ENCODE measurements around the gene RPL39L.

The RPL39L gene

DNA sequence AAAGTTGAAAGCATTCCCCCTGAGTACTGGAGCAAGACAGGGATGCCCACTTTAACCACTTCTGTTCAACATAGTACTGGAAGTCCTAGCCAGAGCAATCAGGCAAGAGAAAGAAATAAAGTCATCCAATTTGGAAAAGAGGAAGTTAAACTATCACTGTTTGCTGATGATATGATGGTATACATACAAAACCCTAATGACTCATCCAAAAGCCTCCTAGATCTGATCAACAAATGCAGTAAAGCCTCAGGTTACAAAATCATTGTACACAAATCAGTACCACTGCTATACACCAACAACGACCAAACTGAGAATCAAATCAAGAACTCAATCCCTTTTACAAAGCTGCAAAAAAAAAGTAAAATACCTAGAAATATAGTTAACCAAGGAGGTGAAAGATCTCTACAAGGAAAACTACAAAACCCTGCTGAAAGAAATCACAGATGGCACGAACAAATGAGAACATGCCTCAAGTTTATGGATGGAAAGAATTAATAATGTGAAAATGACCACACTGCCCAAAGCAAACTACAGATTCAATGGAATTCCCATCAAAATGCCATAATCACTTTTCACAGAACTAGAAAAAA is 40.3 kb downstream of the RPL39L start:
- no peak for DNase-seq

DNA sequence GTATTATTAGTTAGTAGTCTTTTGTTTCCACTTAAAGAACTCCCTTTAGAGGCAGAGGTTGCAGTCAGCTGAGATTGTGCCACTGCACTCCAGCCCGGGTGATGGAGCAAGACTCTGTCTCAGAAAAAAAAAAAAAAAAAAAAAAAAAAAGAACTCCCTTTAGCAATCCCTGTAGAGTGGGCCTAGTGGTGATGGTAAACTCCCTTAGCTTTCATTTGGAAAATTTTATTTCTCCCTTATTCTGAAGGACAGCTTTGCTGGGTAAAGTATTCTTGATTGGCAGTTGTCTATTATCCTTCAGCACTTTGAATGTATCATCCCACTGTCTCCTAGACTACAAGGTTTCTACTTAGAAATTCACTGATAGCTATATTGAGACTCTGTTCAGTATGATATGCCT is 46.0 kb downstream of the RPL39L start:
- no peak for DNase-seq

DNA sequence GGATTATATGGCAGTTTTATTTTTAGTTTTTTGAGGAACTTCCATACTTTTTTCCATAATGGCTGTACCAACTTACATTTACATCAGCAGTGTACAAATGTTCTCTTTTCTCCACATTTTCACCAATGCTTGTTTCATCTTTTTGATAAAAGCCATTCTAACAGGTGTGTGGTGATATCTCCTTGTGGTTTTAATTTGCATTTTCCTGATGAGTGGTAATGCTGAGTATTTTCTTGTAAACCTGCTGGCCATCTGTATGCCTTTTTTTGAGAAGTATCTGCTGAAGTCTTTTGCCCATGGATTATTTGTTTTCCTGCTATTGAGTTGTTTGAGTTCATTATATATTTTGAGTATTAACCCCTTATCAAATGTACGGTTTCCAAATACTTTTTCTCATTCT is 50.6 kb downstream of the RPL39L start:
- DNase-seq: no peak

DNA sequence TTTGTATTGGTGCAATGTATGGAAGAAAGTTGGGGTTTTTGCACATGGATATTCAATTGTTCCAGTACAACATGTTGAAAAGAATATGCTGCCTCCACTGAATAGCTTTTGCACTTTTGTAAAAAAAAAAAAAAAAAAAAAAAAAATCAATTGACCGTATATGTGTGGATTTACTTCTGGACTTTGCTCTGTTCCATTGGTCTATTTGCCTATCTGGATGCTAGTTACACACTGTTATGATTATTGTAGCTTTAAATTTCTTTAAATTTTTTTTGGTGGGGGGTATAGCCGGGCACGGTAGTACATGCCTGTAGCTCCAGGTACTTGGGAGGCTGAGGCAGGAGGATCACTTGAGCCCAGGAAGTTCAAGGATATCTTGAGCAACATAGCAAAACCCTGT is 52.5 kb downstream of the RPL39L start:
- no peak for DNase-seq

DNA sequence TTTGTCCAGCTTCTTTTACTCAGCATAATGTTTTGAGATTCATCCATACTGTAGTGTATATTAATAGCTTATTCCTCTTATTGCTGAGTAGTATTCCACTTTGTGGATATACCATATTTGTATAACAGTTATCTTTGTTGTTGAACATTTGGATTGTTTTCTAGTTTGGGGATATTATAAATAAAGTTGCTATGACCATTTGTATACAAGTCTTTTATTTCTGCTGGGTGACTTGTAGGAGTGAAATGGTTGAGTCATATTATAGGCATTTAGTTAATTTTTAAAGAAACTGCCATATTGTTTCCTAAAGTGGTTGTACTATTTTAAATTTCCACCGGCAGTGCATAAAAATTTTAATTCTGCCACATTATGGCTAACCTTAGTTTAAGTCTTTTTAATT is 53.4 kb downstream of the RPL39L start:
- no peak for DNase-seq

DNA sequence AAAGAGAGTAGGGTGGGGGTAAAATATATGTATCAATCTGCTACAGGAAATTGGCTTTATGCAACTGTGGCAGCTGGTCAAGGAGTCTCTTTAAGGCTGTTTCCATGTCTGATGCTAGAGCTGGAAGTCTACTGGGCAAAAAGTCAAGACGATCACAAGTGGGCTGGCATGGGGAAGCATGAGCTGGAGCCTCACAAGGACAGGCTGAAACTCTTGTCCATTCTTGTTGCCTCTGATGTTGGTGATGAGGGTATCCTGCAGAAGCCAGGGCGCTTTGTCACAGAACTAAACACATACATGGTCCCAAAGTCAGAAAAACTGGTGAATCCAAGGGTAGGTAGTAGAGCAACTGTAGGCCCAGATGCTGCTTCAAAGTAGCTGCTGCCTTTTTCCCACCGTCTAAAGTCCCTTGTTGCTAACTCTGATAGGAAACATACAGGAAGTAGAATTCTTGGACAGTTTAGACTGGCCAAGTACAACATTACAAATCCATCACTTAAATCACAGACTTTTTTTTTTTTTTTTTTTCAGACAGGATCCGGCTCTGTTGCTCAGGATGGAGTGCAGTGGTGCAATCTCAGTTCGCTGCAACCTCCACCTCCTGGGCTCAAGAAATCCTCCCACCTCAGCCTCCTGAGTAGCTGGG is 54.2 kb downstream of the RPL39L start:
- no peak for DNase-seq

DNA sequence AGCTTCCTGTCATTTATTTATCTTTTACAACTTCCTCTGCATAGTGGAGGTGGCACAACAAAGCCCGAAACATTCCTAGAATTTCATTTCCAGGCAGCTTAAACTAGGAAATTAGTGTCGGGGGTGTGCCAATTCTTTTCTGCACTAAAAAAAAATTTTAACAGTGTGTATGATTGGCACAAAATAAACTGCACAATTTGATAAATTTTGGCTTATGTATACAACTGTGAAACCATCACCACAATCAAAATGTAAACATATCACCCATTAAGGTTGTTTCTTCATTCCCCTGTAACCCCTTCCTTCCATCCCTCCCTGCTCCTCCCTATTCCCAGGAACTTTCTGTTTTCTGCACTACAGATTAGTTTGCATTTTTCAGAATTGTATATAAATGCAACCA is 54.7 kb downstream of the RPL39L start:
- DNase-seq: no peak

DNA sequence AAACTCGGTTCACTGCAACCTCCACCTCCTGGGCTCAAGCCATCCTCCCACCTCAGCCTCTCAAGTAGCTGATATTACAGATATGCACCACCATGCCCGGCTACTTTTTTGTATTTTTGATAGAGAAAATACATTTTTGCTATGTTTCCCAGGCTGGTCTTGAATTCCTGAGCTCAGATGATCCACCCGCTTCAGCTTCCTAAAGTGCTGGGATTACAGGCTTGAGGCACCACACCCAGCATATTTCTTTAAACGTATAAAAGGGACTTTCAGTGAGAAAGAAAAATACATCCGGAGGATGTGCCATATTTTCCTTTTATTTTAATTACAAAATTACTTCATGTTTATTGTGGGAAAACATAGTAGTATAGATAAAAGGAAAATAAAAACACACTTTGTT is 55.2 kb downstream of the RPL39L start:
- DNase-seq: no peak

DNA sequence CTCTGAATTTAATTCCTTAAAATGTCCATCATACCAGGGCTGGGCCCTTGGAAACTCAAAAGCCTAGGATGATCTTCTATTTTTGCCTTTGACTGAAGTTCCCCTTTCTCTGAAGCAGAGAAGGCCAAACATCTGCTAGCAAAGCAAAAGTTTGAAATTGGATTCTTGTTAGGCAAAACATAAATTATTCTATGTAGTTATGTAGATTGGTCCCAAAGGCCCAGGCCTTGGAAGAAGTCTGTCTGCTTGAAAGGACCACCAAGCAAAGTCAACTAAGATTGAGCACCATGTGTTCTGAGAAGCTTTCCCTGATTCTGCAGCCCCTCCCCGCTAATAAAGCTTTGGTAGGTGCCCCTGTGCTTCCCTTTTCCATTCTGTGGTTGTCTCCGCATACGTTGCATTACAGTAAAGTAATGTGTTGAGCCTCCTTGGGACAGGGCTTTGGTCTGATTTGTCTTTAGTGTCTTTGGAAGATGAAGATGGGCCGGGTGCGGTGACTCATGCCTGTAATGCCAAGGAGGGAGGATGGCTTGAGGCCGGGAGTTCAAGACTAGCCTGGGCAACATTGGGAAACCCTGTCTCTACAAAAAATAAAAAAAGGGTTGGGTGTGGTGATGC is 56.4 kb downstream of the RPL39L start:
- no peak for DNase-seq

DNA sequence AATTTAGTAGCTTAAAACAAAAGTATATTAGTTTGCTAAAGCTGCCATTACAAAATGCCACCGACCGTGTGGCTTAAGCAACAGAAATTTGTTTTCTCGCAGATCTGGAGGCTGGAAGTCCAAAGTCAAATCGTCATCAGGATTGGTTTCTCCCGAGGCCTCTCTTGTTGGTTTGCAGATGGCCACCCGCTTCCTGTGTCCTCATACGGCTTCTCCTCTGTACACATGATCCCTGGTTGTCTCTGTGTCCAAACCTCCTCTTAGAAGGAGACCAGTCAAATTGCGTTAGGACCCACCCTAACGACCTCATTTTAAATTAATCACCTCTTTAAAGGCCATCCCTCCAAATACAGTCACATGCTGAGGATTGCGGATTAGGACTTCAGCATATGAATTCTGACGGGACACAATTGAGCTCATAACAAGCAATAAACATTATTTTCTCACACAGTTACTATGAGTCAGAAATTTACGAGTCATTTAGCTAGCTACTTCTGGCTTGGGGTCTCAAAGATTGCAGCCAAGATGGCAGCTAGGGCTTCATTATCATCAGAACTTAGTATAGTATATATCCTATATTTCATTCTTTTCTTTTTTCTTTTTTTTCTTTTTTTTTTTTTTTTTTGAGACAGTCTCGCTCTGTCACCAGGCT is 58.4 kb downstream of the RPL39L start:
- DNase-seq: no peak

DNA sequence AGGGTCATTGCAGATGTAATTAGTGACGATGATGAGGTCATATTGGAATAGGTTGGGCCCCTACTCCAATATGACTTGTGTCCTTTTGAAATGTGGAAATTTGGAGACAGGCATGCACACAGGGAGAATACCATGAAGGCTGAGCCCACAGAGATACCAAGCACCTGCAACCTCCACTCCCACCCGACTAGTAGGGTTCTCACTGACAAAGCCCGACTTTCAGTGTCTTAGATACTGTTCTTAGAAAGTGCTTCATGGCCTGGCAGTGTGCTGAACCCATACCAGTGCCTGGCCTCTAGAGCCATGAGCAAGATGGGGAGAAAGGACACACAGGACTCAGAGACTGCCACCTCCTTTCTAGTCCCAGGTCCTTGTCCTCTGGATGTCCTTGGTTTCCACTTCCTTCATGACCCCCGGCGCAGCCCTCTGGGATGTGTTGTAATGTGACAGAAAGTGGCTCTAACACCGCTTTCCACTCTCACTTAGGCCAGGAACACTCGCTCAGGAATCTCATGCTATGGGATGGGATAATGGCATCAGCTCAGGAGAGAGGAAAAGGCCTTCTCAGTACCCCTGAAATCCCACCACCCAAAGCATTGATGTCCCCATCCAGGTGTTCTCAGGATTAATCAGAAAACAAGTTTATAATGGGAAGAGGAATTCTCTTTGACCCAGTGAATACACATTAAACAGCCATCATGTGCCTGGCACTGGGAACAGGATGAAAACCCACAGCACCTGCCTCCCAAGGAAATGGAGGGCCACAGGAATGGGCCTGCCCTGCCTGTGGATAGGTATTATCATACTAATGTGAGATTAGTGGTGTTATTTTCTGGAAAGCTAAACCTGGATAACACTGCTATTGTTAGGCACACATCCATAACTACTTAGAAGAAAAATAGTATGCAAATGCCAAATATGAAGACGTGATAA is 59.9 kb downstream of the RPL39L start:
- no peak for DNase-seq

DNA sequence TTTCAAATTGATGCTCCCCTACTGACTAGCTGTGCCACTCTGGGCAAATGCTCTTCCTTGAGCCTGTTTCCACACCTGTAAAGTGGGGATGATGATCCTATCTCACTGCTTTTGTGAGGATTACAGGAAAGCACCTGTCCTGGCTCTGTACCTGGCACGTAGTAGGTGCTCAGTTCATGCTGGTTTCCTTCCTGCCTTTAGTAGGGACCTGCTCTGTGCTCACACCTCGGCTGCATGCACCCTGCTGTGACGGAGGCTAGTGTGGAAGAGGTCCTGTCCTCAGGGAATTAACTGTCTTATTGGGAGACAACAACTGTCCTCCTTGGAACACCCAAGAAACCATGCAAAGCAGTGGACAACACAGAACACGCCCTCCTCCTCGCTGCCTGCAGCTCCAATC is 61.8 kb downstream of the RPL39L start:
- no peak for DNase-seq

DNA sequence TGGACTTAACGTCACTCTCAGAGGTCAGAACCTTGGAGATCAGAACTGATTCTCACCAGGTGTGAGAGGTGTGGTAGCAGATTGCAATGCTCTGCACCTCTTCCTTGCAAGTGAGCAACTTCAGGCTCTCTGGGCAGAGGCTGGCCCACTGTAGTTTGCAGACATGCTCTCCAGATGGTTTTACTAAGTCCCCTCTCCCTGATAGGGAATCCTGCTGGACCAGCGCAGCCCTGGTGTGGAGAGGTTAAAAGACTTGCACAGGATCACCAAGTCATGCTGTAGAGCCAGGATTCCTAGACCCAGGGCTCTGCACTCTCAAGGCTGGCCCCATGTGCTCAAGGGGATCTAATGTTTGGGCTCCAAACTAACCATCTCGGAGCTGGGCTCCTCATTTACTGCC is 62.2 kb downstream of the RPL39L start:
- DNase-seq: no peak

DNA sequence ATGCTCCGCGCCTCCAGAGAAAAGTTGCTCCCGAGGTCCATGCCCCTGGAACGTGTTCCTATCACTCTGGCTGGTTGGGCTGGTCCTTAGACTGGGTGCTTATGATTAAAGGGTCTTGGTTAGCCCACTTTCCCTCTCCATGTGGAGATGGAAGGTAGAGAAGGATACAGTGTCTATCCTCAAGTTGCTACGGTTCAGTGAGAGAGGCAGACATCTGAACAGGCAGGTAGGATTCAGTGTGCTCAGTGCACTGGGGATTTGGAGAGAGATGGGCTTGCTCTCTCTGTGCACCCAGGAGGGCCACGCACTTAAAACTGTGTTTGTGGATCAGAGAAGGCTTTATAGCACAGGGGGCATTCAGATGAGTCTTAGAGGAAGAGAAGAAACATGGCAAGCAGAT is 63.0 kb downstream of the RPL39L start:
- DNase-seq: no peak

DNA sequence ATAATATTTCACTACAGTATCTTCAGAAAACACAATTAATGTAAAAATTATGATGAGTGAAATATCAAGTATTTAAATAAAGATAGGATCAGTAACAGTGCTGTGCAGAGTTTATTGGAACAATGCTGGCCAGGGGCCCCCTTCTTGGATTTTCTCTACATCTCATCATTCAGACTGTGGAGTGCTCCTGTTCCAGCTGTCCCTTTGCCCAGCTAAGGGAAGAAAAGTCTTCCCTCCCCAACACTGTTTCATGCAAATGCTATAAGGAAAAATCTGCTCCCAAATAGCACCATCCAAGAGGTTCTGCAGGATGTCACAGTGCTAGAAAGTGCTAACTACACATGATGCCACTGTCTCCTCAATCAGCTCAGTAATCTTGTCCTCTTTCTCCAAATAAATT is 64.5 kb downstream of the RPL39L start:
- DNase-seq: no peak

DNA sequence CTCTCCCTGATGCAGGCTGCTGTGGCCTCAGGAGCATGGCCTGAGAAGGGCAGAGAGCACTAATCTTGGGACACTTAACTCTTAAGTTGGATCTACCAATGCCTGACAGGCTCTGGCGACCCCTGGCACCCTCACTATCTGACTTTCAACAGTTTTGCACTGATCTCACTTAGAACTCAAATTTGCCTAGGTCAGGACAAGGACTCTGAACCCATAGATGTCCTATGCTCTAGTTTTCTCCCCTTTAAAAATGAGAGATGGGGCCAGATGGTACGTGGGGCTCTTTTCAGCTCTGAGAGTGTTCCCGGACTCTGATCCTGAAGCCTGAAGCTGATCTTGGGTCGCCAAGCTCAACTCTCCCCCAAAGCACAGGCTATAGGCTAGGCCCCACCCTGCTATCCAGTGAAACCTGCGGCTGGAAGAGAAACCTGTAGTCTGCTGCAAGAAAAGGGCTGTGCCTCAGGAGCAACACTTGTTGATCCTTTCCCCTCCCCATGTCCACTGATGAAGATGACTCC is 65.7 kb downstream of the RPL39L start:
- no peak for DNase-seq

DNA sequence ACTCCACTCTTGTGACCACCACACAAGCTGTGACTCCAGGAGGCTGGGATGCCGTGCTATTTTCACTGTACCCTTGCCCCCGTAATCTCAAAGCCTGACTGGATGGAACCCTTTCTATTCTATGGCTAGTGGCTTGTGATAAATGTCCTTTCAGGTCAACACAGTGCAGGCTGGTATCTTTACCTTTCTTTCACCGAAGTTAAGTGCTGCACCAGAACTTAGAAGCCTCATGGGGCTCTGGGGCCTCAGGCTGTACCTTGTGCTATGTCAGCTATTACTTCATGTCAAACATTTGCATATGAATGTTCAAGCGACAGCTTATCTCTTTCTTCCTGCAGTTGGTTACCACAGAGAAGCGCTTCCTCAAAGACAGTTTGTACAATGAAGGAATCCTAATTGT is 66.8 kb downstream of the RPL39L start:
- no peak for DNase-seq

DNA sequence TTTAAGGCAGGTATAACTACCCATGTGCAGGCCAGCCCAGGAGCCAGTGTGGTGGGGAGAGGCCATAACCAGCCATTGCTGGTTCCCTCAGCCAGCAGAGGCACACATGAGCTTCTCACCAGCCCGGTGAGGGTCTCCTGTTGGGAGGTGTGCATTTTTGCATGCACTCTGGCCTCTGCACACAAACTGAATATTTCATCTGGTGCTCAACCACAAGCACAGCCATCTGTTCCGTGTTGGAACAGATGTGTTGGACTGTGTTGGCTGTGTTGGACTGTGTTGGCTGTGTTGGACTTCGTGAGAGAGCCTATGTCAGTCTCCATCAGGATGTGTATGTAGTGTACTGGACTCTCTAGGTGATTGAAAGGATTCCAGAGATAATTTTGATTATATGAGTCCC is 67.2 kb downstream of the RPL39L start:
- DNase-seq: no peak

Data from nucleus accumbens (tissue), 56 donors.